ENCODE measurements around the gene NDUFS6.

Gene NDUFS6

GRCh38 chr5:1767524-1768282 is 33.5 kb upstream of the NDUFS6 start:
- no peak for TF ChIP-seq CTCF (IDR thresholded peaks at IDR 0.05)
- H3K27me3 ChIP-seq = peaks cover 33% of the 10 kb centered on the region

GRCh38 chr5:1768283-1769000 is 32.8 kb upstream of the NDUFS6 start:
- peaks cover 28% of the 10 kb centered on the region for H3K27me3 ChIP-seq
- no peak for TF ChIP-seq CTCF (IDR thresholded peaks at IDR 0.05)
- H3K9me3 ChIP-seq = no peaks in the 10 kb centered on the region
- no peaks in the 10 kb centered on the region for H3K36me3 ChIP-seq
- H3K27ac ChIP-seq = no peak overlapping the region
- no peaks in the 10 kb centered on the region for H3K4me1 ChIP-seq (ENCODE audit: control insufficient read depth in 1 of 2, insufficient read depth in 1 of 2, low read depth in 1 of 2, low read length in 1 of 2)
- H3K4me3 ChIP-seq (ENCODE audit: low read depth in 1 of 2, low read length in 1 of 2) = no peak overlapping the region

More at GRCh38 chr5:1767524-1768282, 33.5 kb upstream of the NDUFS6 start:
- no peaks in the 10 kb centered on the region for H3K9me3 ChIP-seq
- no peaks in the 10 kb centered on the region for H3K4me1 ChIP-seq (ENCODE audit: control insufficient read depth in 1 of 2, insufficient read depth in 1 of 2, low read depth in 1 of 2, low read length in 1 of 2)
- H3K4me3 ChIP-seq (ENCODE audit: low read depth in 1 of 2, low read length in 1 of 2) = no peak overlapping the region
- H3K27ac ChIP-seq = no peak overlapping the region
- no peaks in the 10 kb centered on the region for H3K36me3 ChIP-seq

- H3K27me3 ChIP-seq = peaks cover 22% of the 10 kb centered on the region
- no peak overlapping the region for H3K27ac ChIP-seq
- H3K4me1 ChIP-seq (ENCODE audit: control insufficient read depth in 1 of 2, insufficient read depth in 1 of 2, low read depth in 1 of 2, low read length in 1 of 2) = no peaks in the 10 kb centered on the region
- H3K9me3 ChIP-seq = no peaks in the 10 kb centered on the region
- no peak overlapping the region for H3K4me3 ChIP-seq (ENCODE audit: low read depth in 1 of 2, low read length in 1 of 2)
- no peaks in the 10 kb centered on the region for H3K36me3 ChIP-seq
- no peak for TF ChIP-seq CTCF (IDR thresholded peaks at IDR 0.05)
Measured at GRCh38 chr5:1769017-1769640, 32.1 kb upstream of the NDUFS6 start.

- Histone ChIP-seq H3K27me3 (peaks cover 17% of the 10 kb centered on the region), H3K4me1 (ENCODE audit: control insufficient read depth in 1 of 2, insufficient read depth in 1 of 2, low read depth in 1 of 2, low read length in 1 of 2) (no peaks in the 10 kb centered on the region), H3K9me3 (no peaks in the 10 kb centered on the region), H3K4me3 (ENCODE audit: low read depth in 1 of 2, low read length in 1 of 2) (no peak overlapping the region), H3K27ac (no peak overlapping the region), H3K36me3 (no peaks in the 10 kb centered on the region)
- TF ChIP-seq CTCF (IDR thresholded peaks at IDR 0.05) = no peak
Measured at GRCh38 chr5:1769752-1770442, 31.3 kb upstream of the NDUFS6 start.

- no peak for TF ChIP-seq CTCF (IDR thresholded peaks at IDR 0.05)
- no peaks in the 10 kb centered on the region for H3K4me1 ChIP-seq (ENCODE audit: control insufficient read depth in 1 of 2, insufficient read depth in 1 of 2, low read depth in 1 of 2, low read length in 1 of 2)
- H3K27ac ChIP-seq = no peak overlapping the region
- no peak overlapping the region for H3K4me3 ChIP-seq (ENCODE audit: low read depth in 1 of 2, low read length in 1 of 2)
- peaks cover 12% of the 10 kb centered on the region for H3K27me3 ChIP-seq
- H3K36me3 ChIP-seq = no peaks in the 10 kb centered on the region
- no peaks in the 10 kb centered on the region for H3K9me3 ChIP-seq
Measured at GRCh38 chr5:1770443-1770802, 30.8 kb upstream of the NDUFS6 start.

Measured in neutrophil (primary cell).